ENCODE measurements around the gene KLHL30. TPM values are rescaled to one million over a fixed set of nuclear protein-coding genes. Genes with fewer than 3 reads are reported as not detected.

KLHL30 gene
- total RNA-seq, 1 donor from 2014 or later = 0.25 TPM

GRCh38 chr2:238136820-238137537 is 1.5 kb upstream of the KLHL30 start:
- H3K27ac ChIP-seq = peak overlapping the region; percentile 55

GRCh38 chr2:238137885-238138284 is 583 bp upstream of the KLHL30 start:
- no peaks in the 10 kb centered on the region for H3K27me3 ChIP-seq
- no peak overlapping the region for H3K4me3 ChIP-seq
- no peak overlapping the region for H3K27ac ChIP-seq
- TF ChIP-seq POLR2A (IDR thresholded peaks at IDR 0.05) = no peak
- no peak for TF ChIP-seq CTCF (IDR thresholded peaks at IDR 0.05)
- peaks cover 31% of the 10 kb centered on the region for H3K4me1 ChIP-seq
- intact Hi-C loops (cut with DNase I) = no loop called here
- H3K9me3 ChIP-seq = no peaks in the 10 kb centered on the region
- H3K36me3 ChIP-seq = no peaks in the 10 kb centered on the region
- DNase-seq (ENCODE audit: extremely low spot score in 2 of 2) = no peak

More at GRCh38 chr2:238136820-238137537, 1.5 kb upstream of the KLHL30 start:
- Histone ChIP-seq H3K4me3 (no peak overlapping the region), H3K27me3 (no peaks in the 10 kb centered on the region), H3K4me1 (peaks cover 22% of the 10 kb centered on the region), H3K36me3 (no peaks in the 10 kb centered on the region), H3K9me3 (no peaks in the 10 kb centered on the region)
- no peak for TF ChIP-seq CTCF (IDR thresholded peaks at IDR 0.05)
- TF ChIP-seq POLR2A (IDR thresholded peaks at IDR 0.05) = no peak
- TF ChIP-seq POLR2AphosphoS5 (IDR thresholded peaks at IDR 0.05; ENCODE audit: insufficient read depth in 1 of 2, low read depth in 1 of 2) = no peak
- intact Hi-C loops (cut with DNase I) = no loop called here
- no peak for DNase-seq (ENCODE audit: extremely low spot score in 2 of 2)

- H3K27ac ChIP-seq = no peak overlapping the region
- H3K4me1 ChIP-seq = peaks cover 42% of the 10 kb centered on the region
- TF ChIP-seq POLR2A (IDR thresholded peaks at IDR 0.05) (no peak), POLR2AphosphoS5 (IDR thresholded peaks at IDR 0.05; ENCODE audit: insufficient read depth in 1 of 2, low read depth in 1 of 2) (no peak), CTCF (IDR thresholded peaks at IDR 0.05) (no peak)
- H3K4me3 ChIP-seq = peak overlapping the region; percentile 18 to 19
- no peaks in the 10 kb centered on the region for H3K36me3 ChIP-seq
- intact Hi-C loops (cut with DNase I) = no loop called here
- H3K9me3 ChIP-seq = no peaks in the 10 kb centered on the region
- no peak for DNase-seq (ENCODE audit: extremely low spot score in 2 of 2)
- no peaks in the 10 kb centered on the region for H3K27me3 ChIP-seq
Measured at GRCh38 chr2:238139196-238140039, 950 bp downstream of the KLHL30 start.

GRCh38 chr2:238140040-238140439 is 1.6 kb downstream of the KLHL30 start:
- intact Hi-C loops (cut with DNase I) = no loop called here
- TF ChIP-seq POLR2A (IDR thresholded peaks at IDR 0.05) = no peak
- no peak for TF ChIP-seq POLR2AphosphoS5 (IDR thresholded peaks at IDR 0.05; ENCODE audit: insufficient read depth in 1 of 2, low read depth in 1 of 2)
- TF ChIP-seq CTCF (IDR thresholded peaks at IDR 0.05) = no peak
- Histone ChIP-seq H3K27me3 (no peaks in the 10 kb centered on the region), H3K9me3 (no peaks in the 10 kb centered on the region), H3K4me3 (no peak overlapping the region), H3K27ac (no peak overlapping the region), H3K4me1 (peaks cover 42% of the 10 kb centered on the region), H3K36me3 (no peaks in the 10 kb centered on the region)
- no peak for DNase-seq (ENCODE audit: extremely low spot score in 2 of 2)

Measured in vagina (tissue), 2 donors.